Medulla oblongata (tissue), 1 donor: Measurements from ENCODE around the gene CKS2.
"Not testable (repeated sequence)": the region's sequence is repeated elsewhere in the genome, so short reads cannot be mapped to it uniquely, and the experiment has no call there.

Experiments
- DNase-seq: peaks from one replicate; pipeline ENCODE4 v3.0.0-alpha.2; 2015; ENCODE audit errors: extremely low spot score

The CKS2 gene

GRCh38 chr9:89310475-89311345 lies at the start of gene CKS2:
CKS2 (plus strand) TSS chr9:89311195; CDS start chr9:89311293, 98 bp downstream.
- DNase-seq, result peak; percentile 100

- no peak for DNase-seq
Measured at GRCh38 chr9:89273528-89274279, 37.3 kb upstream of the CKS2 start.

DNA sequence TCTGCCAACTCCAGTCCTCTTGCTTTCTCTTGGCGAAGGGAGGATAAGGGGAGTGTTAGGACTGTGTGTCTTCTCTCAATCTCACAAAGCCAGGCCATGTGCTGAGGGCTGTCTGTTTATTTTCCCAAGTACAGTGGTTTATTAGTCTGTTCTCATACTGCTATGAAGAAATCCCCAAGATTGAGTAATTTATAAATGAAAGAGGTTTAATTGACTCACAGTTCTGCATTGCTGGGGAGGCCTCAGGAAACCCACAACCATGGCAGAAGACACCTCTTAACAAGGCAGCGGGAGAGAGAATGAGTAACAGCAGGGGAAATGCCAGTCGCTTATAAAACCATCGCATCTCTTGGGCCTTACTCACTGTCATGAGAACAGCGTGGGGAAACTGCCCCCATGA lies 36.2 kb upstream of the CKS2 start:
- DNase-seq, result no peak

DNA sequence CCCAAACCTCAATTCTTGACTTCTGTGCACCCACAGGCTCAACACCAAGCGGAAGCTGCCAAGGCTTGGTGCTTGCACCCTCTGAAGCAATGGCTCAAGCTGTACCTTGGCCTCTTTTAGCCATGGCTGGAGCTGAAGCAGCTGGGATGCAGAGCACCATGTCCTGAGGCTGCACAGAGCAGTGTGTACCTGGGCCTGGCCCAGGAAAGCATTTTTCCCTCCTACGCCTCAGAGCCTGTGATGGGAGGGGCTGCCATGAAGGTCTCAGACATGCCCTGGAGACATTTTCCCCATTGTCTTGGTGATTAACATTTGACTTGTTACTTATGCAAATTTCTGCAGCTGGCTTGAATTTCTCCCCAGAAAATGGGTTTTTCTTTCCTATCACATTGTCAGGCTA lies 35.0 kb upstream of the CKS2 start:
- not testable (repeated sequence) for DNase-seq

GRCh38 chr9:89277043-89277442 lies 34.0 kb upstream of the CKS2 start:
- DNase-seq, result no peak

DNA sequence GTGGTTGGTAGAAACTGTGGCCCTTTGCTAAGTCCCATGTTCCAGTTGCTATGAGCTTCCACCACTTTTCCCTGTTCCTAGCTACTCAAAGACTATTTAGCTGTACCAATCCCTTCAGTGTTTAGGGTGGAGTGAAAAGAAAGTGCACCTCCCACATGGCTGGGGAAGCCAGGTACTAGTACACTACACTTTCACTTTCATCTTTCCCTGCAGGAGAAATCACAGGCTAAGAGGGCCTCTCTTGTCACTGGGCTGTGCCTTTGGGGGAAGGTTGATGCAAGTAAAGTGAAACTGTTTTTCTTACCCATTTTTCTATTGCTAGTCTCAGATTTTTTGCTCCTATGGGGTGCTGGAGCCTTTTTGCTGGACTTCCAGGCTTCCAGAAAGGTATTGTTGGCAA lies 33.5 kb upstream of the CKS2 start:
- DNase-seq, result no peak

GRCh38 chr9:89278551-89278950 lies 32.4 kb upstream of the CKS2 start:
- DNase-seq, result no peak

DNA sequence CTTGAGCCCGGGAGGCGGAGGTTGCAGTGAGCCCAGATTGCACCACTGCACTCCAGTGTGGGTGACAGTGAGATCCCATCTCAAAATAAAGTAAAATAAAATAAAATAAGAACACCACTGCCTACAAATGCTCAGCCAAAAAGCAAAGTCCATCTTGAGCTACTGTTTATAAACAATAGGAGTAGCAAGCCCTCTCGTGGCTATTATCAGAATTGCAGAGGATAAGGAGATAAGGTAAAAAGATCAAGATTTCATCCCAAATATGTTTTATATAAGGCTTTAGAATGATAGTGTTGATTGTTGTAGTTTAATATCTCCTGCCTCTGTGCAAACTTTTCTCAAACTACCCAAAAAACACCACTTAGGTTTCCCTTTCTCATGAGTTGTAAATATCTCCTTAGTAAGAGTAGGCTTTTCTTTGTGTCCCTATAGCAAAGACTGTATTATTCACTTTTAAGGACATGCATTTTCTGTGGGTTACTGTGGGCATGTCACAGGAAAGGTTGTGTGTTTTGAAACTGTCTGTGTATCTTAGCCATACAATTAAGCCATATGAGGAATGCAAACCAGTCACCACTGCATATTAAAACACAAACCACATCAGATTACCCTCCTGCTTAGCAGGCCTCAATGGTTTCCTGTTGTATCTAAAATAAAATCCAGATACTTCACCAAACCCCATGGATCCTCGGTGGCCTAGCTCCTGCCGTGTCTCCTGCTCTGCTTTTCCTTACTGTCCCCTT lies 31.8 kb upstream of the CKS2 start:
- peak; percentile 46 for DNase-seq

GRCh38 chr9:89281106-89281505 lies 29.9 kb upstream of the CKS2 start:
- no peak for DNase-seq

GRCh38 chr9:89282248-89282968 lies 28.6 kb upstream of the CKS2 start:
- not testable (repeated sequence) for DNase-seq

- DNase-seq, result no peak
Measured at GRCh38 chr9:89284076-89284475, 26.9 kb upstream of the CKS2 start.

DNA sequence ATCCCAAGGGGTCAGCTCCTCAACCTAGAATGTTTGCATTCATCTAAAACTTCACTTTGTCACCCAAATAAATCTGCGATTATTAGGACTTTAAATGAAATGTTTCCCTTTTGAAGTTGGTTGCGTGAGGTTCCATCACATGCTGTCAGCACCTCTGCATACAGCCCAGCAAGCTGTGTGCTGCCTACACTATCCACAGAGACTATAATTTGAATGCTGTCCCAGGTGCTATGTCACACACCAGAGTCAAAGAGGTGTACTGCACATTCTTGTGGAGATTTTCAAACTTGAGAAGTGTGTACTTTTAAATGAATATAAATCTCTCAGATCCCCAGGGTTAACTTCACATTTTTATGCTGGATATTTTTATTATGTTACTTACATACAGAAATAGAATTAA lies 19.3 kb upstream of the CKS2 start:
- no peak for DNase-seq

- no peak for DNase-seq
Measured at GRCh38 chr9:89293014-89293413, 18.0 kb upstream of the CKS2 start.

DNA sequence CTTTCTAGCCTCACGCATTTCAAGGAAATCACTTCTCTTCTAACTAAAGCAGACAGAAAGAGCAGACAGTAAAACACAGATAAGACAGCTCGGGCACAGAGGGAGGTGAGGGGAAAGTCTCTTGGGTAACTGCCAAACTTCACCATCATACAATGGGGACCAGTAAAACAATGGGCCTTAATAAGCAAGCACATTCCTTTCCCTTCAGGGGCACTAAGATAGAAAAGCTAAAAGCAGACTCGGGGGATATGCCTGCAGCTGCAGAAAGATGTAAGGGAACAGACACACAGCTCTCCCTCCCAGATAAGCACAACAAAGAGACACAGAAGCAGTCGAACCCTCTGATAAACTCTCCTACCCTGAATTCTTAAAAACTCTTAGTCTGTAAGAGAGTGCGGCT lies 15.6 kb upstream of the CKS2 start:
- DNase-seq, result no peak

DNA sequence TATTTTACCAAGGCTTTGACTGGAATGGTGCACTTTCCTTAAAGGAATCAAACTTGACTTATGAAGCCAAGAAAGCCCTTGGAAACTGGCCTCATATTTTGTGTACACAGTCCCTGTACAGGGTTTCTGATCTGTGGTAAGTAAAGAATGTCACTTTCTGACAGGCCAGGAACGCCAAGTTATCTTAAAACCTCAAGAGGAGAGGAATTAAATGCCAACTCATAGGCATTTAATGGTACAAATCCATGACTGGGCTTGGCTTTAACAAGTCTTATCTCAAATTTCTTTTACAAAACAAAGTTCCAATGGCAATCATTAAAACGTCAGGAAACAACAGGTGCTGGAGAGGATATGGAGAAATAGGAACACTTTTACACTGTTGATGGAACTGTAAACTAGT lies 9.0 kb upstream of the CKS2 start:
- DNase-seq, result not testable (repeated sequence)

DNA sequence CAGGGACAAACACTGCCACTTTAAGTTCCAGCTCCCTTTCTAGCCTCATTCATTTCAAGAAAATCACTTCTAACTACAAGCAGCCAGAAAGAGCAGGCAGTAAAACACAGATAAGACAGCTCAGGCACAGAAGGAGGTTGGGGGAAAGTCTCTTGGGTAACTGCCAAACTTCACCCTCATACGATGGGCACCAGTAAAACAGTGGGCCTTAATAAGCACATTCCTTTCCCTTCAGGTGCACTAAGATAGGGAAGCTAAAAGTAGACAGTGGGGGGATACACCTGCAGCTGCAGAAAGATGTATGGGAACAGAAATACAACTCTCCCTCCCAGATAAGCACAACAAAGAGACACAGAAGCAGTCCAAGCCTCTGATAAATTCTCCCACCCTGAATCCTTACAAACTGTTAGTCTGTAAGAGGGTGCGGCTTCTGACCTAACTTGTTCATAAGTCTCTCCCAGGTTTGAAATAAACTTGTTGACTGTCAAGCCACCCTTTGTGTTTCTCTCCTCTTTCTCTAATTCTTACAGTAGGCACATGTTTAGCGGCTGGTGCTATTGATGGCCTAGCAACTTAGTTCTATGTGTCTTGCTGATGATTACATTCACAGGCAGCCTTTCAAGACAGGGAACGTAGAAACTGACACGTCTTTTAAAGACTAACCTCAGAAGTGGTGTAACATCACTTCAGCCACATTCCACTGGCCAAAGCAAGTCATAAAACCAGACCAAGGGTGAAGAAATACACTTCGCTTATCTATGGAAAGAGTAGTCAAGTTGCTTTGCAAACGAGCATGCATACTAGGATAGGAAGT lies 6.8 kb upstream of the CKS2 start:
- no peak for DNase-seq

GRCh38 chr9:89304834-89305188 lies 6.2 kb upstream of the CKS2 start:
- no peak for DNase-seq

GRCh38 chr9:89305868-89306267 lies 5.1 kb upstream of the CKS2 start:
- DNase-seq, result no peak

DNA sequence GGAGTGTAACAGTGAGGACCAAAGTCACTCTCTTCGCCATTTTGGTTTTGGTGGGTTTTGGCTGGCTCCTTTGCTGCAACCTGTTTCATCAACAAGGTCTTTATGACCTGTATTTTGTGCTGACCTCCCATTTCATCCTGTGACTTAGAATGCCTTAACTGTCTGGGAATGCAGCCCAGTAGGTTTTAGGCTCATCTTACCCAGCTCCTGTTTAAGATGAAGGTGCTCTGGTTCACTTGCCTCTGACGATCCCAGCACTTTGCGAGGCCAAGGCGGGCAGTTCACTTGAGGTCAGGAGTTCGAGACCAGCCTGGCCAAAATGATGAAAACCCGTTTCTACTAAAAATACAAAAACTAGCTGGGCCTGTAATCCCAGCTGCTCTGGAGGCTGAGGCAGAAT lies 1.8 kb upstream of the CKS2 start:
- DNase-seq, result no peak

GRCh38 chr9:89309608-89310474 lies 1.2 kb upstream of the CKS2 start:
- peak; percentile 13 for DNase-seq
